ENCODE results near the gene CACFD1.

The CACFD1 gene

GRCh38 chr9:133463864-133464615, 4.3 kb downstream of the CACFD1 start:
- H3K4me3 ChIP-seq (ENCODE audit: low read depth, low read length), result no peak overlapping the region
- no peaks in the 10 kb centered on the region for H3K9me3 ChIP-seq (ENCODE audit: control insufficient read depth, insufficient read depth, low read depth, low read length)
- no peak overlapping the region for H3K27ac ChIP-seq (ENCODE audit: extremely low read depth, low read depth, low read length)
- ChIA-PET POLR2A (no interaction called here), CTCF (interaction anchor here (0.6 to 1.7 kb wide), 5 partner anchors 8 to 547 kb away, joined by 3 to 5 read pairs (median 4); no protein-coding TSS in a partner anchor)
- no peaks in the 10 kb centered on the region for H3K4me1 ChIP-seq (ENCODE audit: control insufficient read depth, insufficient read depth, low read length)
- TF ChIP-seq EGR2 (tag by site-specific recombination; IDR thresholded peaks at IDR 0.05; ENCODE audit: low read depth) (peak; percentile 33; the same call in 1 of the 2 replicates), OSR2 (tag by site-specific recombination; IDR thresholded peaks at IDR 0.05) (no peak), ZNF571 (tag by site-specific recombination; IDR thresholded peaks at IDR 0.05) (no peak), IKZF3 (tag by site-specific recombination; IDR thresholded peaks at IDR 0.05) (no peak), SP2 (tag by site-specific recombination; IDR thresholded peaks at IDR 0.05) (0 out of 2 replicates have a peak, but pooled peaks have one; percentile 11), ZFHX2 (tag by site-specific recombination; conservative IDR thresholded peaks at IDR 0.05) (peak; percentile 45), MYNN (tag by site-specific recombination; IDR thresholded peaks at IDR 0.05; ENCODE audit: borderline replicate concordance) (no peak), ZNF791 (tag by site-specific recombination; IDR thresholded peaks at IDR 0.05) (no peak)
- H3K36me3 ChIP-seq (ENCODE audit: control insufficient read depth in 2 of 2, insufficient read depth in 1 of 2, low read length in 2 of 2), result peaks cover 0 to 8% of the 10 kb centered on the region in 2 experiments; a peak in 1 of 3 replicates

- TF ChIP-seq ZNF311 (tag by site-specific recombination; IDR thresholded peaks at IDR 0.05; ENCODE audit: borderline replicate concordance), result no peak
- TF ChIP-seq ZNF324 (tag by site-specific recombination; IDR thresholded peaks at IDR 0.05), result no peak
- no peak for TF ChIP-seq ZNF280C (tag by site-specific recombination; IDR thresholded peaks at IDR 0.05)
- no peak for TF ChIP-seq ZBTB48 (tag by site-specific recombination; IDR thresholded peaks at IDR 0.05)
- TF ChIP-seq SP7 (tag by site-specific recombination; IDR thresholded peaks at IDR 0.05), result no peak
- no peak for TF ChIP-seq ZNF654 (tag by site-specific recombination; IDR thresholded peaks at IDR 0.05; ENCODE audit: low read depth)
- TF ChIP-seq ZNF302 (tag by site-specific recombination; IDR thresholded peaks at IDR 0.05; ENCODE audit: low read depth), result no peak
- TF ChIP-seq ZNF266 (tag by site-specific recombination; IDR thresholded peaks at IDR 0.05; ENCODE audit: low read depth), result no peak
- no peak for TF ChIP-seq ZNF549 (tag by site-specific recombination; IDR thresholded peaks at IDR 0.05)
- no peak for TF ChIP-seq ZNF639 (tag by site-specific recombination; IDR thresholded peaks at IDR 0.05)
- no peak for TF ChIP-seq ZNF18 (tag by site-specific recombination; IDR thresholded peaks at IDR 0.05)
- TF ChIP-seq KLF17 (tag by site-specific recombination; IDR thresholded peaks at IDR 0.05), result no peak
- no peak for TF ChIP-seq ZNF16 (tag by site-specific recombination; IDR thresholded peaks at IDR 0.05; ENCODE audit: low read depth)
- no peak for TF ChIP-seq ZNF48 (tag by site-specific recombination; IDR thresholded peaks at IDR 0.05)
- no peak for TF ChIP-seq ZNF221 (tag by site-specific recombination; IDR thresholded peaks at IDR 0.05; ENCODE audit: borderline replicate concordance)
- no peak for TF ChIP-seq ZNF558 (tag by site-specific recombination; IDR thresholded peaks at IDR 0.05)
- TF ChIP-seq ZNF571 (tag by site-specific recombination; IDR thresholded peaks at IDR 0.05), result no peak
- Histone ChIP-seq H3K27ac (ENCODE audit: extremely low read depth, low read depth, low read length) (no peak overlapping the region), H3K9me3 (ENCODE audit: control insufficient read depth, insufficient read depth, low read depth, low read length) (no peaks in the 10 kb centered on the region), H3K4me3 (ENCODE audit: low read depth, low read length) (no peak overlapping the region), H3K4me1 (ENCODE audit: control insufficient read depth, insufficient read depth, low read length) (no peaks in the 10 kb centered on the region), H3K36me3 (ENCODE audit: control insufficient read depth in 2 of 2, insufficient read depth in 1 of 2, low read length in 2 of 2) (peaks cover 0 to 8% of the 10 kb centered on the region in 2 experiments; a peak in 1 of 3 replicates)
- ChIA-PET CTCF (interaction anchor here (0.6 to 1.7 kb wide), 2 partner anchors 22 to 59 kb away, joined by 3 to 5 read pairs; no protein-coding TSS in a partner anchor), POLR2A (no interaction called here)
Measured at GRCh38 chr9:133464638-133465037, 4.9 kb downstream of the CACFD1 start.
